CD14-positive monocyte (primary cell): ENCODE measurements around the gene RAB19. TPM values are rescaled to one million over a fixed set of nuclear protein-coding genes. Genes with fewer than 3 reads are reported as not detected.

ENCODE experiments used
- DNase-seq, 3 donors: peaks; one replicate each; pipeline ENCODE4 v3.0.0-alpha.2; 2011 to 2022
- H2AFZ ChIP-seq: 2 replicates; pipeline ENCODE4 v1.6.0; 2012; ENCODE audit warnings: mild to moderate bottlenecking, low read depth, low read length, inconsistent platforms; ENCODE audit not compliant: insufficient read depth, poor library complexity, severe bottlenecking
- H3K27ac ChIP-seq, 2 donors: 1 replicate in 1 of 2; 2 replicates in 1 of 2; pipeline ENCODE4 v1.5.1; 2012 to 2013; ENCODE audit warnings: low read length in 2 of 2, control low read depth in 1 of 2, inconsistent platforms in 1 of 2, low read depth in 1 of 2, mild to moderate bottlenecking in 1 of 2
- H3K27me3 ChIP-seq, 2 donors: one replicate each; pipeline versions ENCODE4 v1.6.0 to v1.6.1; 2011 to 2013; ENCODE audit warnings: low read length in 2 of 2; ENCODE audit not compliant: control insufficient read depth in 2 of 2, insufficient read depth in 2 of 2
- H3K36me3 ChIP-seq, 2 donors: replicated peaks in 1 of 2; 1 replicate in 1 of 2; 2 replicates in 1 of 2; pipeline versions ENCODE4 v1.5.1 to v1.6.1; 2012 to 2013; ENCODE audit warnings: low read length in 2 of 2, control low read depth in 1 of 2, inconsistent platforms in 1 of 2, mild to moderate bottlenecking in 1 of 2; ENCODE audit not compliant: insufficient read depth in 2 of 2, control insufficient read depth in 1 of 2
- H3K4me1 ChIP-seq, 2 donors: 1 replicate in 1 of 2; 2 replicates in 1 of 2; pipeline versions ENCODE4 v1.5.1 to v1.6.1; 2012 to 2013; ENCODE audit warnings: low read length in 2 of 2, control low read depth in 1 of 2, inconsistent platforms in 1 of 2, mild to moderate bottlenecking in 1 of 2, moderate library complexity in 1 of 2; ENCODE audit not compliant: insufficient read depth in 2 of 2, control insufficient read depth in 1 of 2
- H3K4me2 ChIP-seq: replicated peaks from 2 replicates; pipeline ENCODE3; 2012; ENCODE audit warnings: low read length, moderate library complexity, mild to moderate bottlenecking; ENCODE audit not compliant: poor library complexity, severe bottlenecking; ENCODE audit errors: extremely low read depth
- H3K4me3 ChIP-seq, 3 experiments: fragments of 200-600 bp in 1 of 3; sonication (generic) in 1 of 3; replicated peaks in 1 of 3; 1 replicate in 2 of 3; 2 replicates in 1 of 3; pipeline ENCODE4 v1.5.1; 2011 to 2013; ENCODE audit warnings: low read length in 3 of 3, mild to moderate bottlenecking in 3 of 3, control low read depth in 2 of 3, low read depth in 2 of 3, inconsistent platforms in 1 of 3, moderate library complexity in 1 of 3
- H3K79me2 ChIP-seq: 2 replicates; pipeline ENCODE4 v1.6.0; 2012; ENCODE audit warnings: mild to moderate bottlenecking, control low read depth, inconsistent platforms, low read length, moderate library complexity; ENCODE audit not compliant: insufficient read depth
- H3K9ac ChIP-seq: 2 replicates; pipeline ENCODE4 v1.6.0; 2017; ENCODE audit warnings: low read length, mild to moderate bottlenecking; ENCODE audit not compliant: insufficient read depth, poor library complexity, severe bottlenecking
- H3K9me3 ChIP-seq, 2 donors: replicated peaks in 1 of 2; 1 replicate in 1 of 2; 2 replicates in 1 of 2; pipeline versions ENCODE4 v1.5.1 to v1.6.1; 2012 to 2013; ENCODE audit warnings: low read length in 2 of 2, control low read depth in 1 of 2; ENCODE audit not compliant: control insufficient read depth in 1 of 2, insufficient read depth in 1 of 2
- H4K20me1 ChIP-seq: 2 replicates; pipeline ENCODE4 v1.6.0; 2012; ENCODE audit warnings: mild to moderate bottlenecking, low read length, control low read depth, moderate library complexity; ENCODE audit not compliant: insufficient read depth
- H3K27ac Mint-ChIP-seq, 7 donors: one replicate each; pipeline ENCODE4 v1.8.0; 2020; ENCODE audit warnings: mild to moderate bottlenecking in 7 of 7, mixed read lengths in 7 of 7, moderate library complexity in 6 of 7, inconsistent platforms in 2 of 7
- H3K27me3 Mint-ChIP-seq, 3 donors: one replicate each; pipeline ENCODE4 v1.8.0; 2021 to 2022; ENCODE audit warnings: low read depth in 3 of 3, mild to moderate bottlenecking in 3 of 3, mixed read lengths in 3 of 3, moderate library complexity in 3 of 3, inconsistent platforms in 1 of 3
- H3K36me3 Mint-ChIP-seq, 2 donors: one replicate each; pipeline ENCODE4 v1.8.0; 2020; ENCODE audit warnings: mixed read lengths in 2 of 2, inconsistent platforms in 1 of 2, mild to moderate bottlenecking in 1 of 2
- H3K4me1 Mint-ChIP-seq: one replicate; pipeline ENCODE4 v1.8.0; 2020; ENCODE audit warnings: mild to moderate bottlenecking, mixed read lengths
- H3K4me3 Mint-ChIP-seq, 2 donors: one replicate each; pipeline ENCODE4 v1.8.0; 2020; ENCODE audit warnings: mild to moderate bottlenecking in 2 of 2, mixed read lengths in 2 of 2, moderate library complexity in 1 of 2
- H3K9me3 Mint-ChIP-seq, 7 donors: one replicate each; pipeline ENCODE4 v1.8.0; 2020 to 2022; ENCODE audit warnings: mixed read lengths in 7 of 7, mild to moderate bottlenecking in 6 of 7, moderate library complexity in 6 of 7, inconsistent platforms in 2 of 7
- CTCF ChIP-seq: fragments of 200-600 bp; IDR thresholded peaks from one replicate; pipeline ENCODE4 v1.8.0; 2022; ENCODE audit warnings: antibody characterized with exemption, mild to moderate bottlenecking
- WGBS: methylation state at CpG from one replicate; pipeline ENCODE4 v1.1.5; 2013; ENCODE audit warnings: missing lambda C conversion rate; ENCODE audit not compliant: insufficient coverage; 5-methylcytosine and 5-hydroxymethylcytosine counted together
- intact Hi-C, 2 donors: fragments of 100-400 bp; cut with micrococcal nuclease; formaldehyde crosslinking; loops; one replicate each; pipeline versions ENCODE4 v1.15.0 to v1.15.1; 2023
- polyA plus RNA-seq, 3 donors: library from polyadenylated mRNA; depleted of rRNA in 1 of 3; unstranded in 2 of 3; stranded (reverse) in 1 of 3; fragments of 300-500 nt in 2 of 3; fragments of >200 nt in 1 of 3; fragmentation: Illumina TruSeq in 2 of 3; gene quantifications; 1 replicate in 2 of 3; 2 replicates in 1 of 3; pipeline ENCODE4 v1.2.3, GENCODE V29; 2012 to 2021

Gene RAB19
- polyA plus RNA-seq, 3 donors = not detected

GRCh38 chr7:140391634-140392033 lies 12.2 kb upstream of the RAB19 start:
- Histone ChIP-seq H3K9ac (no peak overlapping the region), H3K9me3 (no peaks in the 10 kb centered on the region), H4K20me1 (peaks cover 34% of the 10 kb centered on the region), H2AFZ (no peak overlapping the region), H3K4me2 (no peak overlapping the region), H3K27me3 (peaks cover 0 to 11% of the 10 kb centered on the region in 2 donors), H3K27ac (no peak overlapping the region), H3K79me2 (peaks cover 12% of the 10 kb centered on the region), H3K4me3 (no peak overlapping the region), H3K36me3 (no peaks in the 10 kb centered on the region), H3K4me1 (peaks cover 52 to 58% of the 10 kb centered on the region in 2 donors)
- no peak overlapping the region for H3K4me3 Mint-ChIP-seq
- H3K27ac Mint-ChIP-seq = no peak overlapping the region
- 100% methylated on average over 1 of the region's 1 CpG for WGBS
- peaks cover 6 to 17% (median 10%) of the 10 kb centered on the region in 3 donors for H3K27me3 Mint-ChIP-seq
- H3K4me1 Mint-ChIP-seq = peaks cover 7% of the 10 kb centered on the region
- DNase-seq = no peak
- intact Hi-C loops = no loop called here
- TF ChIP-seq CTCF = no peak
- H3K9me3 Mint-ChIP-seq = peaks cover 0 to 3% (median 0%) of the 10 kb centered on the region in 7 donors
- peaks cover 7% of the 10 kb centered on the region in 2 donors for H3K36me3 Mint-ChIP-seq

GRCh38 chr7:140393756-140394306 lies 10.0 kb upstream of the RAB19 start:
- Histone ChIP-seq H4K20me1 (peaks cover 33% of the 10 kb centered on the region), H2AFZ (no peak overlapping the region), H3K4me3 (no peak overlapping the region), H3K4me1 (peaks cover 57 to 63% of the 10 kb centered on the region in 2 donors), H3K4me2 (no peak overlapping the region), H3K9me3 (no peaks in the 10 kb centered on the region), H3K27me3 (peaks cover 0 to 15% of the 10 kb centered on the region in 2 donors), H3K27ac (no peak overlapping the region), H3K9ac (no peak overlapping the region), H3K79me2 (peaks cover 19% of the 10 kb centered on the region), H3K36me3 (no peaks in the 10 kb centered on the region)
- TF ChIP-seq CTCF = no peak
- H3K36me3 Mint-ChIP-seq = peaks cover 0 to 5% of the 10 kb centered on the region in 2 donors
- H3K4me3 Mint-ChIP-seq = no peak overlapping the region
- no peak for DNase-seq
- 99% methylated on average over 12 of the region's 12 CpGs for WGBS
- H3K9me3 Mint-ChIP-seq = peaks cover 0 to 3% (median 0%) of the 10 kb centered on the region in 7 donors
- H3K27me3 Mint-ChIP-seq = peaks cover 9 to 21% (median 20%) of the 10 kb centered on the region in 3 donors
- H3K4me1 Mint-ChIP-seq = peaks cover 19% of the 10 kb centered on the region
- intact Hi-C loops = no loop called here
- H3K27ac Mint-ChIP-seq = no peak overlapping the region
